Retinal pigment epithelial cell (primary cell): ENCODE measurements around the gene PNKD.
A peak's percentile ranks its signal among the peaks of the same experiment; 100 is the strongest.

Experiments
- DNase-seq: peaks from one replicate; pipeline ENCODE4 v3.0.0-alpha.2; 2010; ENCODE audit warnings: low read depth
- H3K4me3 ChIP-seq: 2 replicates; pipeline ENCODE4 v1.5.1; 2011; ENCODE audit warnings: mild to moderate bottlenecking, low read length, control low read depth, moderate library complexity
- TF ChIP-seq, protein P1 (sequence below): conservative IDR thresholded peaks from 2 replicates; pipeline ENCODE4 v1.5.1; 2011; ENCODE audit warnings: low read depth, low read length, control low read depth, inconsistent platforms

The PNKD gene

DNA sequence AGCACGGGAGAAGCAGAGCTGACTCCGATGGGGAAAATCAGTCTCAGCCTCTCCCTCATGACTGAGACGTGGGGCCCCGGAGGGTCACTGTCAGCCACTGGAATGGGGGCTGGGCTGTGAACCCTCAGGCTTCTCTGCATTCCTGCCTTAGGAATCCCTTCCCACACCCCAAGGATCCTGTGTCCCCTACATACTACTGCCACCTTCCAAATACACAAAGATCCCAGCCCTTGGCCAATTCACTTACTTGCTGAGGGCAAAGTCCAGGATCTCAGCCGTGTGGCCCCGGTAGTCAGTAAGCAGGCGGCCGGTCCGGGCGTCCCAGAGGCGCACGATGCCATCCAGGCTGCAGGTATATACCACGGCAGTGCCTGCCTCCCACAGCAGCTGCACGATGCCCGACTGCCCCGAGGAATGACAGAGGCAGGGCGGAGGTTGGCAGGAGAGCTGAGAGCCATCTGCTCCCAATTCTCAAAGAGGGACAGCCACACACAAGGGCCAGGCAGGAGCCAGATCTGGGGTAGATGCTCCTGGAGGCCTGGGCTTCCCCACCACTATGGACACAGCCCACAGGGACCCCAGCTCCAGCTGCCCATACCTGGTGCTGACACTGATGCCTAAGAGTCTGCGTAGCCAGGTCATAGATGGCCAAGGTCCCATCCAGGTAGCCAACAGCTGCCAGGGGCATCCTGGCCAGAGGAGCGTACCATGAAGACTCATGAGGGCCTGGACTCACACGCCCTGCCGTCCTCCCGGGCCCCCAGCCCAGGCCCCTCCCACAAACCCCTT lies 5.4 kb upstream of the PNKD start:
- DNase-seq, result no peak
- H3K4me3 ChIP-seq, result no peak overlapping the region
- TF ChIP-seq, protein P1, sequence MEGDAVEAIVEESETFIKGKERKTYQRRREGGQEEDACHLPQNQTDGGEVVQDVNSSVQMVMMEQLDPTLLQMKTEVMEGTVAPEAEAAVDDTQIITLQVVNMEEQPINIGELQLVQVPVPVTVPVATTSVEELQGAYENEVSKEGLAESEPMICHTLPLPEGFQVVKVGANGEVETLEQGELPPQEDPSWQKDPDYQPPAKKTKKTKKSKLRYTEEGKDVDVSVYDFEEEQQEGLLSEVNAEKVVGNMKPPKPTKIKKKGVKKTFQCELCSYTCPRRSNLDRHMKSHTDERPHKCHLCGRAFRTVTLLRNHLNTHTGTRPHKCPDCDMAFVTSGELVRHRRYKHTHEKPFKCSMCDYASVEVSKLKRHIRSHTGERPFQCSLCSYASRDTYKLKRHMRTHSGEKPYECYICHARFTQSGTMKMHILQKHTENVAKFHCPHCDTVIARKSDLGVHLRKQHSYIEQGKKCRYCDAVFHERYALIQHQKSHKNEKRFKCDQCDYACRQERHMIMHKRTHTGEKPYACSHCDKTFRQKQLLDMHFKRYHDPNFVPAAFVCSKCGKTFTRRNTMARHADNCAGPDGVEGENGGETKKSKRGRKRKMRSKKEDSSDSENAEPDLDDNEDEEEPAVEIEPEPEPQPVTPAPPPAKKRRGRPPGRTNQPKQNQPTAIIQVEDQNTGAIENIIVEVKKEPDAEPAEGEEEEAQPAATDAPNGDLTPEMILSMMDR, result no peak

DNA sequence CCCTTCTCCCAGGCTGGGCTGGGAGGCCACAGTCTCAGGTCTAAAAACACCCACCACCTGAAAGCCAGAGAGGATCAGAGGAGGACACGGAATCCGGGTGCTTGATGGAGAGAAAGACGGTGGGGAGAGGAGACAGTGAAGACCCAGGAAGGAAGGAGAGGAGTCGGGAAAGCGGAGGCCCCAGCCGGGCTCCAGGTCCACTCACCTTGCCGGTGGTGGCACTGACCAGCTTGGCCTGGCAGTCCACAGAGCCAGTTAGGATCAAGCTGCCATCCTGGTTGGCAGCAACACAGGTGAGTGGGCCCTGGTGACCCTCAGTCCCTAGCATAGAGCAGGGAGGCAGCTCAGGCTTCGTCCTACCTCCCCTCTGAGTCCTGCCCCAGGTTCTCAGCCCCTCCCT lies 4.7 kb upstream of the PNKD start:
- TF ChIP-seq, protein P1, result no peak
- no peak for DNase-seq
- no peak overlapping the region for H3K4me3 ChIP-seq

DNA sequence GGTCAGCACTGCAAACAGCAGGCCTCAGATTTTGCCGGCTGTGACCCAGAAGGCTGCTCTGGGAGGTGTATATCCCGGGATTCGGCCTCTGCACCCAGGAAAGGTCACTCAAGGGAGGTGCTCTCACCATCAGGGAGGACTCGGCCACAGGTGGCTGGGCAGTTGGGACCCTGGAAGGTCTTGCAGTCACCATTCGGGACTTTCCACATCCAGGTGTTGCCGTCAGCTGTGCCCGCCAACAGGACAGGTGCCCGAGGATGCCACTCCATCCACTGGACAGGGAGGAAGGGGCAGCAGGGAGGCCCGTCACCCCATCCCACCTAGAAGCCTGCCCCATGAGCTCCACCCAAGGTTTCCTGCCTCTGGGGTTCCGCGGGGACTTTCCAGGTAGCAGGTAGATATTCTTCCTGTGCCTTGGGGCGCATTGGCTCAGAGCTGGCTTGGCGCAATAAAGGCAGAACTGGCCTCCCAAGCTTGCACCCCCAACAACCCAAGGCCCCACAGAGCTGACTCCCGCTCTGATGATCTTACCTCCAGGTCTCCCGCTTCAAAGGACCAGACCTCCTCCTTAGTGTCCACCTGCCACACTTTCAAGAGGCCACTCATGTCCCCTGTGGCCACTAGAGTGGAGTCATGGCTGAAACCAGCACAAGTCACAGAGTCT lies 3.9 kb upstream of the PNKD start:
- TF ChIP-seq, protein P1, result no peak

DNA sequence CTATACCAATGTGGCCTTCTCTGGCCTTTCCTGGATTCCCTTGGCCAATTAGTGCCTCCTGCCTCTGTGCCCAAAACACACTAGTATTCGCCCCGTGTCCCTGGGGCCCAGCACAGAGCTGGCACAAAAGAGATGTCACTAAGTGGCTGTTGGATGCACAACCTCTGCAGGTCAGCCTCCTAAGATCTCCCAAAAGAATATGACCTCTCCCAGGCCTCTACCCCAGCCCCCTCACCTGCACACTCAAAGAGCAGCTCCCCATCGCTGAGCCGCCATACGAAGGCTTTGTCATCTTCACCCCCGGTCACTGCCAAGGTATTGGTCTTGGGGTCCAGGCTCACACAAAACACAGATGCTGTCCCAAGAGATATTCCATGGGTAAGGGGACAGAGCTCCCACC lies 3.1 kb upstream of the PNKD start:
- no peak overlapping the region for H3K4me3 ChIP-seq
- no peak for DNase-seq
- TF ChIP-seq, protein P1, result no peak

More for the DNA sequence above, 3.9 kb upstream of the PNKD start:
- H3K4me3 ChIP-seq, result no peak overlapping the region
- no peak for DNase-seq

DNA sequence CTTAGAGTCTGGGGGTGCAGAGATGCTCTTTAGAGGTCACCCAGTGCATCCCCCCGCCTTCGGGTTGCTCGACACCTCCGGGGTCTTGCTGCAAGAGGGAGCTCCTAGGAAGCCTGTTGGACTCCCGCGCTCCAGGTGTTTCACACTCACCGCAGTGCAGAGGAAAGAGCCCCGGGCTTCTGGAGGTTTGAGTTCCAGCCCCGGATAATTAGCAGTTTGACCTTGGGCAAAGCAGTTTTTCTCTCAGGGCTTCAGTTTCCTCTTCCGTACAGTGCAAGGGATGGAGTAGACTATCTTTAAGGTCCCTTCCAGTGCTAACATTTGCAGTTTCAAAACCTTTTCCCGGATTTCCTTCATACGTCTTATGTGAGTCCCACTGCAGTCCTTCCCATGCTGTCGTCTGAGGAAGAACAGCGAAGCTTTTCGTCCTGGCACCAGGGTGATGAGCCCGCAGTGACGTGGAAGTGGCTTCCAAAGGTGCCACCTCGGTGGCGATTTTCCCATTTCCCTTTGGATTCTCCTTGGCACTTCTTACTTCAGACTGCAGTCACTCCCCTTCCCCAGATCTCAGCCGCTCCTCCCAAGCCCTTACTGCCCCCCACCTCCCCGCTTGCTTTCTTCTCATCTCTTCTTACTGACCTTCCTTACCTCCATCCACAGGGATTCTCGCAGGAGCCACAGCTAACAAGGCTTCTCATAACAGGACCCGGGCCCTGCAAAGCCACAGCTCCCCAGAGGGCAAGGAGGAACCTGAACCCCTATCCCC lies 585 bp downstream of the PNKD start:
- TF ChIP-seq, protein P1, result no peak
- H3K4me3 ChIP-seq, result peak overlapping the region; percentile 98
- no peak for DNase-seq

DNA sequence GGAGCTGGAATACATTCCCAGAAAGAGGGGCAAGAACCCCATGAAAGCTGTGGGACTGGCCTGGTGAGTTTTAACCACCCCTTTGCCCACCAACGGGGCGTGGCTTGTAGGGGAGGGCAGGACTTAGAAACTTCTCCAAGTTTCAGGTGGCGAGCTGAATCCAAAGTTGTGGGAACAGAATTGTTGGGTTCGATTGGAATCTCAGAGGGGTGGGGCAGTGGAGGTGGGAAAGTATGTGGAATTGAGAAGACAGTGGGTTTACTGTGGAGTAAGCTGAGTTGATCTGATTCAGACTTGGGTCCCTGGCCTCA lies 1.1 kb downstream of the PNKD start:
- TF ChIP-seq, protein P1, result no peak
- H3K4me3 ChIP-seq, result peak overlapping the region; percentile 98
- no peak for DNase-seq
